Sigmoid colon (tissue), 7 donors: Measurements from ENCODE around the gene SEMA4A. TPM values are rescaled to one million over a fixed set of nuclear protein-coding genes. Genes with fewer than 3 reads are reported as not detected.

Experiments
- DNase-seq: peaks from one replicate; pipeline ENCODE4 v3.0.0-alpha.2; 2019
- H3K27ac ChIP-seq, 4 donors: fragments of 200-600 bp; sonication (generic); one replicate each; pipeline ENCODE4 v1.5.1; 2016 to 2019; ENCODE audit warnings: mild to moderate bottlenecking in 1 of 4
- H3K27me3 ChIP-seq, 3 donors: fragments of 200-600 bp; sonication (generic); one replicate each; pipeline ENCODE4 v1.5.1; 2019; ENCODE audit warnings: mild to moderate bottlenecking in 1 of 3
- H3K36me3 ChIP-seq, 4 donors: fragments of 200-600 bp; sonication (generic); one replicate each; pipeline ENCODE4 v1.5.1; 2016 to 2019
- H3K4me1 ChIP-seq, 4 donors: fragments of 200-600 bp; sonication (generic); one replicate each; pipeline ENCODE4 v1.5.1; 2017 to 2019
- H3K4me3 ChIP-seq, 4 donors: fragments of 200-600 bp; sonication (generic); one replicate each; pipeline ENCODE4 v1.5.1; 2017 to 2019; ENCODE audit warnings: mild to moderate bottlenecking in 2 of 4, moderate library complexity in 1 of 4
- H3K9me3 ChIP-seq, 4 donors: fragments of 200-600 bp in 3 of 4; sonication (generic) in 3 of 4; one replicate each; pipeline versions ENCODE4 v1.5.1 to v1.6.1; 2013 to 2019
- EP300 ChIP-seq, 4 donors: sonication (generic); formaldehyde crosslinking; IDR thresholded peaks; one replicate each; pipeline ENCODE4 v1.6.1; 2017; ENCODE audit warnings: antibody characterized with exemption in 4 of 4
- POLR2A ChIP-seq, 2 donors: fragments of 450-650 bp; IDR thresholded peaks; one replicate each; pipeline ENCODE4 v1.6.1; 2016; ENCODE audit warnings: antibody characterized with exemption in 2 of 2, mild to moderate bottlenecking in 2 of 2, moderate library complexity in 2 of 2
- POLR2AphosphoS5 ChIP-seq, 4 donors: sonication (generic); formaldehyde crosslinking; IDR thresholded peaks; one replicate each; pipeline ENCODE4 v1.6.1; 2017; ENCODE audit warnings: antibody characterized with exemption in 4 of 4
- WGBS, 2 donors: extraction: QIAGEN DNeasy Blood & Tissue Kit; methylation state at CpG; one replicate each; pipeline ENCODE4 v1.1.7; 2013; 5-methylcytosine and 5-hydroxymethylcytosine counted together
- intact Hi-C: fragments of 100-400 bp; cut with DNase I; formaldehyde crosslinking; loops from one replicate; pipeline ENCODE4 v1.15.1; 2023
- polyA plus RNA-seq, 3 donors: library from polyadenylated mRNA; stranded (reverse); fragments of 200-250 nt; gene quantifications; one replicate each; pipeline ENCODE4 v1.2.3, GENCODE V29; 2013
- total RNA-seq, 4 donors: library from RNA; depleted of rRNA; stranded (reverse); fragments of >200 nt; gene quantifications; one replicate each; pipeline ENCODE4 v1.1.0, GENCODE V29; 2016
- TF ChIP-seq, protein P1 (sequence below), 4 experiments: fragments of 450-650 bp in 3 of 4; fragments of 200-600 bp in 1 of 4; IDR thresholded peaks; one replicate each; pipeline ENCODE4 v1.5.1; 2016 to 2019; ENCODE audit warnings: antibody characterized with exemption in 4 of 4, mild to moderate bottlenecking in 3 of 4, moderate library complexity in 2 of 4
- donor health status: healthy with polysubstance abuse.
- donor health status: Bipolar disorder and iron deficiency.
- donor health status: healthy.

Gene SEMA4A
- total and polyA plus RNA-seq, 7 donors: 1.4 to 6.3 (median 1.8) TPM

DNA sequence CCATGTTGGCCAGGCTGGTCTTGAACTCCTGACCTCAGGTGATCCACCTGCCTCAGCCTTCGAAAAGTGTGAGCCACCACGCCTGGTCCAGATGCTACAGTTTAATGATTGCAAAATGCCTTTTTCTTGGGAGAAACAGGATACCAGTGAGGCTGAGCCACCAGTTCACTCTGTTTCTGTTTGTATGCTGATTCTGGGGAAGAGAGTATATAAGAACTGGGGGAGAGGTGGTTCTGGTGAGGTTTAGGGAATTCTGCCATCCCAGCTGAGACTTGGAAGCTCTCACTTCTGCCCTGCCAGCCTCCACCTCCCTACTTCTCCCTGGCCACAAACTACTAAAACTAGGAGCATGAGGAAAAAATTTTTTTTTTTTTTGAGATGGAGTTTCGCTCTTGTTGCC is 51.3 kb downstream of the SEMA4A start:
- intact Hi-C loops: no loop called here
- Histone ChIP-seq H3K9me3 (no peaks in the 10 kb centered on the region), H3K4me3 (no peak overlapping the region), H3K4me1 (peaks cover 0 to 26% (median 24%) of the 10 kb centered on the region in 4 donors), H3K36me3 (peaks cover 5 to 41% (median 12%) of the 10 kb centered on the region in 4 donors), H3K27ac (no peak overlapping the region), H3K27me3 (no peaks in the 10 kb centered on the region)
- TF ChIP-seq POLR2A (IDR thresholded peaks at IDR 0.05): no peak
- no peak for TF ChIP-seq EP300 (IDR thresholded peaks at IDR 0.05)
- TF ChIP-seq, protein P1, sequence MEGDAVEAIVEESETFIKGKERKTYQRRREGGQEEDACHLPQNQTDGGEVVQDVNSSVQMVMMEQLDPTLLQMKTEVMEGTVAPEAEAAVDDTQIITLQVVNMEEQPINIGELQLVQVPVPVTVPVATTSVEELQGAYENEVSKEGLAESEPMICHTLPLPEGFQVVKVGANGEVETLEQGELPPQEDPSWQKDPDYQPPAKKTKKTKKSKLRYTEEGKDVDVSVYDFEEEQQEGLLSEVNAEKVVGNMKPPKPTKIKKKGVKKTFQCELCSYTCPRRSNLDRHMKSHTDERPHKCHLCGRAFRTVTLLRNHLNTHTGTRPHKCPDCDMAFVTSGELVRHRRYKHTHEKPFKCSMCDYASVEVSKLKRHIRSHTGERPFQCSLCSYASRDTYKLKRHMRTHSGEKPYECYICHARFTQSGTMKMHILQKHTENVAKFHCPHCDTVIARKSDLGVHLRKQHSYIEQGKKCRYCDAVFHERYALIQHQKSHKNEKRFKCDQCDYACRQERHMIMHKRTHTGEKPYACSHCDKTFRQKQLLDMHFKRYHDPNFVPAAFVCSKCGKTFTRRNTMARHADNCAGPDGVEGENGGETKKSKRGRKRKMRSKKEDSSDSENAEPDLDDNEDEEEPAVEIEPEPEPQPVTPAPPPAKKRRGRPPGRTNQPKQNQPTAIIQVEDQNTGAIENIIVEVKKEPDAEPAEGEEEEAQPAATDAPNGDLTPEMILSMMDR (IDR thresholded peaks at IDR 0.05): no peak
- TF ChIP-seq POLR2AphosphoS5 (IDR thresholded peaks at IDR 0.05): no peak
- DNase-seq: peak; percentile 15
- WGBS, 2 donors: 88 to 92% methylated on average over 3 of the region's 3 CpGs

DNA sequence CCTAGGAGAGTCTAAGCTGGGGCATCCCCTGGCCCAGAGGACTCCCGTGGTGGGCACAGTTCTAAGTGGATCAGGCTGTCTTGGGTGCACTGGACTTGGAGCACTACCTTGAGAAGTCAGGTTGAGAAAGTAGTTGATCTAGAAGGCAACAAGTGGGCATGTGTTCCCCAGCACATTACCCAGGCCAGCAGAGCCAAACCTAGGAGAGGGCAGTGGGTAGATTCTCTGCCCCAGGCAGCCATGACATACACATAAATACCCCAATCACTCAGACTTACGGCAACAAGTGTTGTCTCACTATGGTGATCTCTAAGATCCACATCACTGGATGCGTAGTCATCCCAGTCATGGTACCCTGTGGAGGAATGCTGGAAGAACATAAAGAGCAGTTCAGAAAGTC is 57.9 kb downstream of the SEMA4A start:
- Histone ChIP-seq H3K36me3 (peaks cover 0 to 37% (median 18%) of the 10 kb centered on the region in 4 donors), H3K27me3 (no peaks in the 10 kb centered on the region), H3K4me1 (peaks cover 0 to 22% (median 18%) of the 10 kb centered on the region in 4 donors), H3K4me3 (no peak overlapping the region), H3K27ac (no peak overlapping the region), H3K9me3 (no peaks in the 10 kb centered on the region)
- TF ChIP-seq EP300 (IDR thresholded peaks at IDR 0.05) (no peak), POLR2AphosphoS5 (IDR thresholded peaks at IDR 0.05) (no peak), POLR2A (IDR thresholded peaks at IDR 0.05) (no peak)
- TF ChIP-seq, protein P1 (IDR thresholded peaks at IDR 0.05): no peak
- intact Hi-C loops: loop anchor here (5.0 kb wide), 1 partner anchor 49 kb away; no protein-coding TSS in a partner anchor
- no peak for DNase-seq
- WGBS, 2 donors: 94 to 97% methylated on average over 3 of the region's 3 CpGs

DNA sequence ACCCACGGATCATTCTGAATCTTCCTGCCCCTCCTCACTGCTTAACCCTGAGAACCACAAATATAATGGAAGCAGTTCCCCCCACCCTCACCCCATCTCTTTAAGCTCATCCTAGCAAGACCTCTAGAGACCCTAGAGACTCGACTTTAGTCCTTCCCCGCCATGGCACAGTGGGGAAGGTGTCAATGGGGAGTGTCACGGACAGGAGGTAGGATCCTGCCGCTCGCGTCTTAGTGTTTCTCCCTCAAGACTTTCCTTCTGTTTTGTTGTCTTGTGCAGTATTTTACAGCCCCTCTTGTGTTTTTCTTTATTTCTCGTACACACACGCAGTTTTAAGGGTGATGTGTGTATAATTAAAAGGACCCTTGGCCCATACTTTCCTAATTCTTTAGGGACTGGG is 58.7 kb downstream of the SEMA4A start:
- Histone ChIP-seq H3K4me1 (peaks cover 0 to 22% (median 18%) of the 10 kb centered on the region in 4 donors), H3K27ac (peak overlapping the region; percentile 85 to 95 (median 94)), H3K9me3 (no peaks in the 10 kb centered on the region), H3K4me3 (peak overlapping the region; percentile 53 to 69 (median 62)), H3K36me3 (peaks cover 0 to 31% (median 18%) of the 10 kb centered on the region in 4 donors), H3K27me3 (no peaks in the 10 kb centered on the region)
- intact Hi-C loops: loop anchor here (2.0 to 5.0 kb wide), 2 partner anchors 17 to 50 kb away; partner anchors contain the start of gene SLC25A44
- WGBS, 2 donors: 79 to 87% methylated on average over 9 of the region's 9 CpGs
- no peak for TF ChIP-seq POLR2A (IDR thresholded peaks at IDR 0.05)
- no peak for TF ChIP-seq POLR2AphosphoS5 (IDR thresholded peaks at IDR 0.05)
- TF ChIP-seq, protein P1 (IDR thresholded peaks at IDR 0.05): no peak
- TF ChIP-seq EP300 (IDR thresholded peaks at IDR 0.05): no peak
- no peak for DNase-seq

DNA sequence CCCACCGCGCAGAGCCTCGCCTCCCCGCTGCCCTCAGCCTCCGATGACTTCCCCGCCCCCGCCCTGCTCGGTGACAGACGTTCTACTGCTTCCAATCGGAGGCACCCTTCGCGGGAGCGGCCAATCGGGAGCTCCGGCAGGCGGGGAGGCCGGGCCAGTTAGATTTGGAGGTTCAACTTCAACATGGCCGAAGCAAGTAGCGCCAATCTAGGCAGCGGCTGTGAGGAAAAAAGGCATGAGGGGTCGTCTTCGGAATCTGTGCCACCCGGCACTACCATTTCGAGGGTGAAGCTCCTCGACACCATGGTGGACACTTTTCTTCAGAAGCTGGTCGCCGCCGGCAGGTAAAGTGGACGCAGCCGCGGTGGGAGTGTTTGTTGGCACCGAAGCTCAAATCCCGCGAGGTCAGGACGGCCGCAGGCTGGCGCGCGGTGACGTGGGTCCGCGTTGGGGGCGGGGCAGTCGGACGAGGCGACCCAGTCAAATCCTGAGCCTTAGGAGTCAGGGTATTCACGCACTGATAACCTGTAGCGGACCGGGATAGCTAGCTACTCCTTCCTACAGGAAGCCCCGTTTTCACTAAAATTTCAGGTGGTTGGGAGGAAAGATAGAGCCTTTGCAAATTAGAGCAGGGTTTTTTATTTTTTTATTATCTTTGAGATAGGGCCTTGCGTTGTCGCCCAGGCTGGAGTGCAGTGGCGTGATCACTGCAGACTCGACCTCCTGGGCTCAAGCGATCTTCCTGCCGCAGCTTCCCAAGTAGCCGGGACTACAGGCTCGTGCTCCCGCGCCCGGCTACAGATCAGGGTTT is 59.7 kb downstream of the SEMA4A start, which contains the start of gene PMF1:
Gene PMF1 (plus strand): TSS at position 175 of the 811 bp plus-strand sequence. CDS start 9 bp downstream, at position 184.
- peak; percentile 99 for DNase-seq
- Histone ChIP-seq H3K36me3 (peaks cover 0 to 26% (median 16%) of the 10 kb centered on the region in 4 donors), H3K9me3 (no peaks in the 10 kb centered on the region), H3K27ac (peak within 1 kb of the TSS; percentile 85 to 95 (median 94)), H3K4me3 (peak within 1 kb of the TSS; percentile 53 to 69 (median 62)), H3K4me1 (peaks cover 0 to 22% (median 18%) of the 10 kb centered on the region in 4 donors), H3K27me3 (no peaks in the 10 kb centered on the region)
- TF ChIP-seq POLR2AphosphoS5 (IDR thresholded peaks at IDR 0.05): peak; percentile 71 to 90 (median 84)
- TF ChIP-seq, protein P1 (IDR thresholded peaks at IDR 0.05): no peak
- TF ChIP-seq POLR2A (IDR thresholded peaks at IDR 0.05): peak; percentile 27 to 61
- intact Hi-C loops: loop anchor here (2.0 to 5.0 kb wide), 2 partner anchors 18 to 51 kb away; partner anchors contain the start of gene SLC25A44
- WGBS, 2 donors: 0 to 1% methylated on average over 61 of the region's 61 CpGs
